ENCODE results near the gene MAML3.

MAML3 gene

DNA sequence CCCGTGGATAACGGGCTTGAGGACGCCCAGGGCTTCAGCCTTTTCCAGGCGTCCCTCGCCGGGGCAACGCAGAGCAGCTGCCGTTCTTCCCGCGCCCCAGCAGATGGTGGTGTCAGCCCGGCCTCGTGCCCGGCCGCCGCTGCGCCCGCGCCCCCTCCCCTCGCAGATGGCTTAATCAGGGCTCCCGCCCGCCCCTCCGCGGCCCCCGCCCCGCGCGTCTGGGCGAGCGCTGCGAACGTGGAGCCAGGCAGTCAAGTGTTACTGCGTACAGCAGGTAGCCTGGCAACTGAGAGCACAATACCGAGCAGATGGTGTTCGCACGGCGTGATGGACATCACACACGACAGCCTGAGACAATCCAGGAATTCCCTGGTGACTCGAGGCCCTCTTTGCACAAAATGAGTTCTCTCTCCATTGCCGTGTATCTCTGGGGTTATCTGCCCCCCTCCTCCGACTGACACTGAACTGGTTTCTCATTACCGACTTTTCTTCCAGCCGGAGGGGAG, 419.1 kb downstream of the MAML3 start:
- peaks cover 10% of the 10 kb centered on the region for H3K4me1 ChIP-seq (ENCODE audit: low read length)
- H3K27ac ChIP-seq (ENCODE audit: low read length), result no peak overlapping the region
- no peaks in the 10 kb centered on the region for H3K9me3 ChIP-seq (ENCODE audit: insufficient read depth, low read length)
- TF ChIP-seq, protein P1, sequence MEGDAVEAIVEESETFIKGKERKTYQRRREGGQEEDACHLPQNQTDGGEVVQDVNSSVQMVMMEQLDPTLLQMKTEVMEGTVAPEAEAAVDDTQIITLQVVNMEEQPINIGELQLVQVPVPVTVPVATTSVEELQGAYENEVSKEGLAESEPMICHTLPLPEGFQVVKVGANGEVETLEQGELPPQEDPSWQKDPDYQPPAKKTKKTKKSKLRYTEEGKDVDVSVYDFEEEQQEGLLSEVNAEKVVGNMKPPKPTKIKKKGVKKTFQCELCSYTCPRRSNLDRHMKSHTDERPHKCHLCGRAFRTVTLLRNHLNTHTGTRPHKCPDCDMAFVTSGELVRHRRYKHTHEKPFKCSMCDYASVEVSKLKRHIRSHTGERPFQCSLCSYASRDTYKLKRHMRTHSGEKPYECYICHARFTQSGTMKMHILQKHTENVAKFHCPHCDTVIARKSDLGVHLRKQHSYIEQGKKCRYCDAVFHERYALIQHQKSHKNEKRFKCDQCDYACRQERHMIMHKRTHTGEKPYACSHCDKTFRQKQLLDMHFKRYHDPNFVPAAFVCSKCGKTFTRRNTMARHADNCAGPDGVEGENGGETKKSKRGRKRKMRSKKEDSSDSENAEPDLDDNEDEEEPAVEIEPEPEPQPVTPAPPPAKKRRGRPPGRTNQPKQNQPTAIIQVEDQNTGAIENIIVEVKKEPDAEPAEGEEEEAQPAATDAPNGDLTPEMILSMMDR (IDR thresholded peaks at IDR 0.05; ENCODE audit: low read depth, low read length), result peak; percentile 76
- no peak for TF ChIP-seq EZH2phosphoT487 (IDR thresholded peaks at IDR 0.05; ENCODE audit: low read depth)
- peak overlapping the region; percentile 66 for H3K4me3 ChIP-seq (ENCODE audit: low read length)
- H3K36me3 ChIP-seq (replicated peaks; ENCODE audit: low read depth, low read length), result no peaks in the 10 kb centered on the region
- peaks cover 24% of the 10 kb centered on the region for H3K27me3 ChIP-seq (ENCODE audit: low read depth, low read length)
- H3K79me2 ChIP-seq (ENCODE audit: low read length), result no peaks in the 10 kb centered on the region
- H2AFZ ChIP-seq (ENCODE audit: low read depth, low read length), result peak overlapping the region; percentile 48; the same call in 1 of the 2 replicates
- H4K20me1 ChIP-seq (ENCODE audit: insufficient read depth, low read length), result no peaks in the 10 kb centered on the region
- H3K9ac ChIP-seq (ENCODE audit: low read length), result no peak overlapping the region
- H3K4me2 ChIP-seq (ENCODE audit: low read length), result peak overlapping the region; percentile 70

DNA sequence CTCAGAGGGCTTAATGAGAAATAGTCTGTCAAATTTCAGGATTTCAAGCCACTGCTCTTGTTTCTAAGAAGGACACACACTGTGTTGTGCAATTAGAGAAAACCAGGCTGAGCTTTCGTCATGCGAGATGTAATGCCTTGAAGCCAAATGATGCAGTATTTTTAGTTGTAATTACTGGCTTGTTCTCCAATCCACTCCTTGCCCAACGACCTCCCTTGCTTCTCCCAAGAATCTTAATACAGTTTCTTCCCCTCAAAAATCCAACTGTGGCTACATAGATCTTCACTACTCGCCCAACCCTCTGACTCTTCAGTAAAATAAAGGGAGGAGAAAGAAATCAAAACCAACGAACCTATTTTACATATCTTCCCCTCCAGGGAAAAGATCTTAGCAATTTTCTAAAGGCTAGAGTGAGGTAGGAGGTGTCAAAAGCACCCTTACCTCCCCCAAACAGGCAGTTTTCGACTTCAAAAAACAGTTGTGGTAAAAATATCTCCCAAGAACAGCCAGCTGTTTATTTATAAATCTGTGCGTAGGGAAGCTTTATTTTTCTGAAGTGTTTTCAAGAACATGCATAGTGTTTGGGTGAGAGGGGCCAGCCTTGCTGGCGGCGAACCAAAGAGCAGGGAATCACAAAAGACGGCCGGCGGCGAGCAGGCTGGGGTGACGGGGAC, 419.6 kb downstream of the MAML3 start:
- H3K27ac ChIP-seq (ENCODE audit: low read length), result no peak overlapping the region
- peak overlapping the region; percentile 48; the same call in 1 of the 2 replicates for H2AFZ ChIP-seq (ENCODE audit: low read depth, low read length)
- H3K9ac ChIP-seq (ENCODE audit: low read length), result 0 out of 2 replicates have a peak overlapping the region, but pooled peaks have one; percentile 3
- no peaks in the 10 kb centered on the region for H4K20me1 ChIP-seq (ENCODE audit: insufficient read depth, low read length)
- no peaks in the 10 kb centered on the region for H3K79me2 ChIP-seq (ENCODE audit: low read length)
- H3K4me3 ChIP-seq (ENCODE audit: low read length), result peak overlapping the region; percentile 66
- no peak for TF ChIP-seq EZH2phosphoT487 (IDR thresholded peaks at IDR 0.05; ENCODE audit: low read depth)
- TF ChIP-seq, protein P1 (IDR thresholded peaks at IDR 0.05; ENCODE audit: low read depth, low read length), result no peak
- H3K27me3 ChIP-seq (ENCODE audit: low read depth, low read length), result peaks cover 24% of the 10 kb centered on the region
- H3K4me1 ChIP-seq (ENCODE audit: low read length), result peaks cover 10% of the 10 kb centered on the region
- peak overlapping the region; percentile 70 for H3K4me2 ChIP-seq (ENCODE audit: low read length)
- no peaks in the 10 kb centered on the region for H3K36me3 ChIP-seq (replicated peaks; ENCODE audit: low read depth, low read length)
- H3K9me3 ChIP-seq (ENCODE audit: insufficient read depth, low read length), result no peaks in the 10 kb centered on the region

DNA sequence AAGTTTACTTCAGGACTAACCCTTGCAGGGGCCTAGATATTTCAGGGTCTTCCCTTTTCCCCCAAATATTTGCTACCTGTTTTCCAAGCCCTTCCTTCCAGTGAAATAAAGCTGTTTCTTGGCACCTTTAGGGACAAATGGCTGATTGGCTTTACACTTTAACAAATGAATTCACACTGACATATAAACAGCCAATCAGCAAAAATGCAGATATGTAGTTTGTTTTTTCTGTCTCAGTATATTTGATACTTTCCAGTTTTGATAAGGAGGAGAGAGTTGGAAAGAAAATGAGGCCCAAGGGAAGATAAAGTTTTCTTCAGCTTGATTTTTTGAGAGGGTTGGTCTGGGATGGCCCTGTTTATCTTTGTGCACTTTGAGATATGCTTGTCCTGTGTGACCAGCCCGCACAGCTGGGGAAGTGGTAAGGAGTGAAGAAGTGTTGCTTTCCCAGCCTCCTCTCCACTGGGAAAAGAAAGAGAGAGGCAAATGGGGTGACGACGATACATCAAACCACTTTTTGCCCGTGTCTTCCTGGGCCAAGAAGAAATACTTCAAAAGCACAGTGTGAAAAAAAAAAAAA, 420.9 kb downstream of the MAML3 start:
- Histone ChIP-seq H3K9me3 (ENCODE audit: insufficient read depth, low read length) (no peaks in the 10 kb centered on the region), H3K4me2 (ENCODE audit: low read length) (no peak overlapping the region), H2AFZ (ENCODE audit: low read depth, low read length) (no peak overlapping the region), H3K36me3 (replicated peaks; ENCODE audit: low read depth, low read length) (no peaks in the 10 kb centered on the region), H4K20me1 (ENCODE audit: insufficient read depth, low read length) (no peaks in the 10 kb centered on the region), H3K4me1 (ENCODE audit: low read length) (peaks cover 10% of the 10 kb centered on the region), H3K27ac (ENCODE audit: low read length) (no peak overlapping the region), H3K4me3 (ENCODE audit: low read length) (no peak overlapping the region), H3K9ac (ENCODE audit: low read length) (no peak overlapping the region), H3K79me2 (ENCODE audit: low read length) (no peaks in the 10 kb centered on the region), H3K27me3 (ENCODE audit: low read depth, low read length) (peaks cover 24% of the 10 kb centered on the region)
- TF ChIP-seq, protein P1 (IDR thresholded peaks at IDR 0.05; ENCODE audit: low read depth, low read length), result no peak
- no peak for TF ChIP-seq EZH2phosphoT487 (IDR thresholded peaks at IDR 0.05; ENCODE audit: low read depth)

DNA sequence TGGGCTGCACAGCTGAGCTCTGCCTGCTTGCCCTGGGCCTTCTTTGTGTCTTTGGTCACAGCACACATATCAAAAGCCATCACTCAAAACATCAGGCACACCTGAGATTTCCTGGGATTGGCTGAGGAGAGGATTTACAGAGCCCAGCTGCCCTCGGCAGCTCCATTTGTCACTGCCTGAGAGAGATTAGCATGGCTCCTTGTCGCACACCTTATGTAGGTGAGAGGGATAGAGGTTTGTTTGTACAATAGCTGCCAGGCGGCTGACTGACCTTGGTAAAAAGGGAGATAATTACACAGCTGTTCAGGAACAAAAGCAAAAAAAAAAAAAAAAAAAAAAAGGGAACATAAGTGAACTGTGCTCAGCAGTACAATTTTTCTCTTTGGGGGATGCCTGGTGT, 425.1 kb downstream of the MAML3 start:
- no peaks in the 10 kb centered on the region for H3K36me3 ChIP-seq (replicated peaks; ENCODE audit: low read depth, low read length)
- no peaks in the 10 kb centered on the region for H4K20me1 ChIP-seq (ENCODE audit: insufficient read depth, low read length)
- no peak overlapping the region for H2AFZ ChIP-seq (ENCODE audit: low read depth, low read length)
- H3K9me3 ChIP-seq (ENCODE audit: insufficient read depth, low read length), result no peaks in the 10 kb centered on the region
- H3K79me2 ChIP-seq (ENCODE audit: low read length), result no peaks in the 10 kb centered on the region
- no peak overlapping the region for H3K4me2 ChIP-seq (ENCODE audit: low read length)
- 0 out of 2 replicates have a peak, but pooled peaks cover 5% of the 10 kb centered on the region for H3K4me1 ChIP-seq (ENCODE audit: low read length)
- TF ChIP-seq, protein P1 (IDR thresholded peaks at IDR 0.05; ENCODE audit: low read depth, low read length), result no peak
- no peak for TF ChIP-seq EZH2phosphoT487 (IDR thresholded peaks at IDR 0.05; ENCODE audit: low read depth)
- H3K27ac ChIP-seq (ENCODE audit: low read length), result no peak overlapping the region
- H3K4me3 ChIP-seq (ENCODE audit: low read length), result no peak overlapping the region
- no peak overlapping the region for H3K9ac ChIP-seq (ENCODE audit: low read length)
- peaks cover 40% of the 10 kb centered on the region for H3K27me3 ChIP-seq (ENCODE audit: low read depth, low read length)
